ENCODE measurements around the gene MFGE8. TPM values are rescaled to one million over a fixed set of nuclear protein-coding genes. Genes with fewer than 3 reads are reported as not detected.
"Not testable (repeated sequence)": the region's sequence is repeated elsewhere in the genome, so short reads cannot be mapped to it uniquely, and the experiment has no call there.

MFGE8 gene
- polyA plus RNA-seq, 1 donor (not counting 4 experiments of a cell fraction or from before 2014, with no cell fraction given) = 55.3 TPM

DNA sequence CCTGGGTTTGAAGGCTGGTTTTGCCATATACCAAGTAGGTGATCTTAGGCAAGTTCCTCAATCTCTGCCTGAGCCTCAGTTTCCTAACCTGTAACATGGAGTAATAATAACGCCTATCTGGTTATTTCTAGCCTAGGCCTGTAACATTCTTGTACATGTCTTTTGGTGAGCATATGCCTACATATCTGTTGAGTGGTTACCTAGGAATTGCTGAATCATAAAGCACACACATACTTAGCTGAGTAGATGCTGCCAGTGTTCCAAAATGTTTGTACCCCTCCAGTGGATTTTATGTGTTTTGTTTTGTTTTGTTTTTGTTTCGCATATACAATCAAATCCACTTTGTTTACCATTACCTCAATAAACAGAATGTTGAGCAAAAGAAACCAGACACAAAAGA is 17.4 kb upstream of the MFGE8 start:
- dilution Hi-C loops (cut with MboI; ENCODE audit: extremely low pct_ligation_motif_present, low sequenced_read_pairs) = no loop called here
- no peaks in the 10 kb centered on the region for H3K27me3 ChIP-seq (ENCODE audit: control insufficient read depth, extremely low read depth, insufficient read depth, low read length)
- no peak overlapping the region for H3K4me3 ChIP-seq (ENCODE audit: control insufficient read depth in 2 of 3, extremely low read depth in 1 of 3, insufficient read depth in 2 of 3, low read depth in 1 of 3, low read length in 3 of 3)
- H3K4me1 ChIP-seq (ENCODE audit: control insufficient read depth, extremely low read depth, insufficient read depth, low read length) = peaks cover 4% of the 10 kb centered on the region
- no peaks in the 10 kb centered on the region for H3K9me3 ChIP-seq (ENCODE audit: control insufficient read depth, low read depth, low read length)
- H4K20me1 ChIP-seq (ENCODE audit: control insufficient read depth, extremely low read depth, insufficient read depth, low read length) = no peaks in the 10 kb centered on the region
- no peak overlapping the region for H3K27ac ChIP-seq (ENCODE audit: control insufficient read depth, insufficient read depth, low read length)
- no peak overlapping the region for H3K9ac ChIP-seq (ENCODE audit: control insufficient read depth, extremely low read depth, insufficient read depth, low read length)
- DNase-seq (ENCODE audit: low read depth, low spot score) (no peak), FAIRE-seq (no peak)
- H3K9me1 ChIP-seq (ENCODE audit: control insufficient read depth, extremely low read depth, insufficient read depth, low read length) = no peaks in the 10 kb centered on the region
- no peaks in the 10 kb centered on the region for H3K79me2 ChIP-seq (ENCODE audit: control insufficient read depth, insufficient read depth, low read length)
- H3K36me3 ChIP-seq (ENCODE audit: control insufficient read depth in 2 of 2, extremely low read depth in 1 of 2, insufficient read depth in 2 of 2, low read length in 2 of 2) = no peaks in the 10 kb centered on the region
- H3K4me2 ChIP-seq (ENCODE audit: control insufficient read depth, extremely low read depth, insufficient read depth, low read depth, low read length) = no peak overlapping the region
- no peak overlapping the region for H2AFZ ChIP-seq (ENCODE audit: control insufficient read depth, low read length)
- TF ChIP-seq EZH2 (IDR thresholded peaks at IDR 0.05; ENCODE audit: low read length) = no peak
- TF ChIP-seq, protein P1, sequence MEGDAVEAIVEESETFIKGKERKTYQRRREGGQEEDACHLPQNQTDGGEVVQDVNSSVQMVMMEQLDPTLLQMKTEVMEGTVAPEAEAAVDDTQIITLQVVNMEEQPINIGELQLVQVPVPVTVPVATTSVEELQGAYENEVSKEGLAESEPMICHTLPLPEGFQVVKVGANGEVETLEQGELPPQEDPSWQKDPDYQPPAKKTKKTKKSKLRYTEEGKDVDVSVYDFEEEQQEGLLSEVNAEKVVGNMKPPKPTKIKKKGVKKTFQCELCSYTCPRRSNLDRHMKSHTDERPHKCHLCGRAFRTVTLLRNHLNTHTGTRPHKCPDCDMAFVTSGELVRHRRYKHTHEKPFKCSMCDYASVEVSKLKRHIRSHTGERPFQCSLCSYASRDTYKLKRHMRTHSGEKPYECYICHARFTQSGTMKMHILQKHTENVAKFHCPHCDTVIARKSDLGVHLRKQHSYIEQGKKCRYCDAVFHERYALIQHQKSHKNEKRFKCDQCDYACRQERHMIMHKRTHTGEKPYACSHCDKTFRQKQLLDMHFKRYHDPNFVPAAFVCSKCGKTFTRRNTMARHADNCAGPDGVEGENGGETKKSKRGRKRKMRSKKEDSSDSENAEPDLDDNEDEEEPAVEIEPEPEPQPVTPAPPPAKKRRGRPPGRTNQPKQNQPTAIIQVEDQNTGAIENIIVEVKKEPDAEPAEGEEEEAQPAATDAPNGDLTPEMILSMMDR (optimal IDR thresholded peaks at IDR 0.05 in 1 of 3, IDR thresholded peaks at IDR 0.05 in 1 of 3, conservative IDR thresholded peaks at IDR 0.05 in 1 of 3; ENCODE audit: extremely low read depth in 1 of 3, insufficient read depth in 2 of 3, low read length in 3 of 3) = no peak

DNA sequence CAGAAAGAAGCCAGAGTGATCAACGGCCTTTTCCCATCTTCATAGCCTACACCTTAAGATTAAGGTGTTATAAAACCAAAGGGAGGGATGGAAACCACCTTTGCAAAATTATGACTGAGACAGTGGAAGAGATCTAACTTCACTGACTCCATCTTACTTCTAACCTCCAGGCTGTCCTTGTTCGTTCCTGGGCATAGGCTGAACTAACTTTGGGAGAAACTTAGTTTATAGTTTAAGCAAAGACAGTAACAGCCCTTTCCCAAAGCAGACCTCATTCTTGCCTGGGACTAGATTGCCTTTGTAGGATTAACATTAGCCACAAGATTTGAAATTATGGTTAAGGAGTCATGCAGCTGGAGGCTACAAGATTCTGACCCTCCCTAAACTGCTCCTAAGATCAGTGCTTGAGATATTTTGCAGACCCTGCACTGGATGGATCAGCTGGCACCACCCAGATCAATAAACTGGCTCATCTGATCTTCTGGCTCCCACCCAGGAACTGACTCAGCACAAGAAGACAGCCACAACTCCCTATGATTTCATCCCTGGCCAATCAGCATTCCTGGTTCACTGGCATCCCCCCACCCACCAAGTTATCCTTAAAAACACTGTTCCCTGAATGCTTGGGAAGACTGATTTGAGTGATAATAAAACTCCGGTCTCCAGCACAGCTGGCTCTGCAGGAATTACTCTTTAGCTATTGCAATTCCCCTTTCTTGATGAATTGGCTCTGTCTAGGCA is 16.3 kb upstream of the MFGE8 start:
- H3K27ac ChIP-seq (ENCODE audit: control insufficient read depth, insufficient read depth, low read length); H2AFZ ChIP-seq (ENCODE audit: control insufficient read depth, low read length); H3K9me1 ChIP-seq (ENCODE audit: control insufficient read depth, extremely low read depth, insufficient read depth, low read length); dilution Hi-C loops (cut with MboI; ENCODE audit: extremely low pct_ligation_motif_present, low sequenced_read_pairs); H3K9me3 ChIP-seq (ENCODE audit: control insufficient read depth, low read depth, low read length); H3K4me1 ChIP-seq (ENCODE audit: control insufficient read depth, extremely low read depth, insufficient read depth, low read length); H3K79me2 ChIP-seq (ENCODE audit: control insufficient read depth, insufficient read depth, low read length); DNase-seq (ENCODE audit: low read depth, low spot score); FAIRE-seq; H4K20me1 ChIP-seq (ENCODE audit: control insufficient read depth, extremely low read depth, insufficient read depth, low read length); H3K4me3 ChIP-seq (ENCODE audit: control insufficient read depth in 2 of 3, extremely low read depth in 1 of 3, insufficient read depth in 2 of 3, low read depth in 1 of 3, low read length in 3 of 3); H3K27me3 ChIP-seq (ENCODE audit: control insufficient read depth, extremely low read depth, insufficient read depth, low read length); H3K4me2 ChIP-seq (ENCODE audit: control insufficient read depth, extremely low read depth, insufficient read depth, low read depth, low read length); H3K36me3 ChIP-seq (ENCODE audit: control insufficient read depth in 2 of 2, extremely low read depth in 1 of 2, insufficient read depth in 2 of 2, low read length in 2 of 2); H3K9ac ChIP-seq (ENCODE audit: control insufficient read depth, extremely low read depth, insufficient read depth, low read length): not testable (repeated sequence)

DNA sequence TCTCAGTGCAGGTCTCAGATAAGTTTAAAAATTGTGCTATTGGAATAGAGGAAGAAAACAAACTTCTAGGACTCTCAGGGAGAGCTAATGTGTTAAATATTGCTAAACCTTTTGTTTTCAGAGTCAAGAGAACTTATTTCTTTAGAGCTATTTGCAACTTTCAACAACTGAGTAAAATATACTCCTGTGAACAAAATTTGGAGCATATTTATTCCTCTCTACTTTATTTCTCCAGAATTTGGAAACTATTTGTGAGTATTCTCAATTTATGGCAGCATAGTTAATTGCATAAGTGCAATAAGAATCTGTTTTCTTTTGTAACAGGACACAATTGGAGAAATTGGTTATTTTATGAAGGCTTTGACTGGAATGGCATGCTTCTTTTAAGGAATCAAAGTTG is 15.0 kb upstream of the MFGE8 start:
- H3K9me3 ChIP-seq (ENCODE audit: control insufficient read depth, low read depth, low read length); dilution Hi-C loops (cut with MboI; ENCODE audit: extremely low pct_ligation_motif_present, low sequenced_read_pairs): not testable (repeated sequence)

DNA sequence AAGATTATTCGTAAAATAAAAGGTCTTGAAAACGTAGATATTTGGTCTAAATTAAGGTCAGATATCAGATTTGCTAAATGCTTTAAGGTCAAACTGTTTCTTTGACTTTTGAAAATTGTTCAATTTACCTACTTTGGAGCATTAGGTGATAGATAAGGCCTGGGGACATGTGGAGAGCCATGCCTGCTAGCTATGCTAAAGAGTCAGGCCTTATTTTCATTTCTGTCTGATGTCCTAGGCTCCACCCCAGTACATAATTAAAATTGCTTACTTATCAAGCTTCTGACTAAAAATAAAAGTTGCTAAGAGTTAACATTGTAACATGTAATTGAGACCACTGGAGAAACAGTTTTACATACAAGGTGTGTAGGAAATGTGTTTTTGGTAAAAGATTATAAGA is 12.5 kb upstream of the MFGE8 start:
- H3K4me2 ChIP-seq (ENCODE audit: control insufficient read depth, extremely low read depth, insufficient read depth, low read depth, low read length); H3K27ac ChIP-seq (ENCODE audit: control insufficient read depth, insufficient read depth, low read length); H3K9me1 ChIP-seq (ENCODE audit: control insufficient read depth, extremely low read depth, insufficient read depth, low read length); H3K9me3 ChIP-seq (ENCODE audit: control insufficient read depth, low read depth, low read length); H3K36me3 ChIP-seq (ENCODE audit: control insufficient read depth in 2 of 2, extremely low read depth in 1 of 2, insufficient read depth in 2 of 2, low read length in 2 of 2); FAIRE-seq; H3K4me1 ChIP-seq (ENCODE audit: control insufficient read depth, extremely low read depth, insufficient read depth, low read length); H3K27me3 ChIP-seq (ENCODE audit: control insufficient read depth, extremely low read depth, insufficient read depth, low read length); H3K4me3 ChIP-seq (ENCODE audit: control insufficient read depth in 2 of 3, extremely low read depth in 1 of 3, insufficient read depth in 2 of 3, low read depth in 1 of 3, low read length in 3 of 3); H3K9ac ChIP-seq (ENCODE audit: control insufficient read depth, extremely low read depth, insufficient read depth, low read length); H2AFZ ChIP-seq (ENCODE audit: control insufficient read depth, low read length); dilution Hi-C loops (cut with MboI; ENCODE audit: extremely low pct_ligation_motif_present, low sequenced_read_pairs); DNase-seq (ENCODE audit: low read depth, low spot score); H4K20me1 ChIP-seq (ENCODE audit: control insufficient read depth, extremely low read depth, insufficient read depth, low read length); H3K79me2 ChIP-seq (ENCODE audit: control insufficient read depth, insufficient read depth, low read length): not testable (repeated sequence)

More for the DNA sequence above, 15.0 kb upstream of the MFGE8 start:
- H3K4me3 ChIP-seq (ENCODE audit: control insufficient read depth in 2 of 3, extremely low read depth in 1 of 3, insufficient read depth in 2 of 3, low read depth in 1 of 3, low read length in 3 of 3); H2AFZ ChIP-seq (ENCODE audit: control insufficient read depth, low read length); DNase-seq (ENCODE audit: low read depth, low spot score); H3K27me3 ChIP-seq (ENCODE audit: control insufficient read depth, extremely low read depth, insufficient read depth, low read length); H3K79me2 ChIP-seq (ENCODE audit: control insufficient read depth, insufficient read depth, low read length); H3K36me3 ChIP-seq (ENCODE audit: control insufficient read depth in 2 of 2, extremely low read depth in 1 of 2, insufficient read depth in 2 of 2, low read length in 2 of 2); H3K9me1 ChIP-seq (ENCODE audit: control insufficient read depth, extremely low read depth, insufficient read depth, low read length); H3K9ac ChIP-seq (ENCODE audit: control insufficient read depth, extremely low read depth, insufficient read depth, low read length); H3K27ac ChIP-seq (ENCODE audit: control insufficient read depth, insufficient read depth, low read length); H3K4me2 ChIP-seq (ENCODE audit: control insufficient read depth, extremely low read depth, insufficient read depth, low read depth, low read length); FAIRE-seq; H3K4me1 ChIP-seq (ENCODE audit: control insufficient read depth, extremely low read depth, insufficient read depth, low read length); H4K20me1 ChIP-seq (ENCODE audit: control insufficient read depth, extremely low read depth, insufficient read depth, low read length): not testable (repeated sequence)
